ENCODE measurements around the gene CEP85.

- no peak for TF ChIP-seq POLR2A (IDR thresholded peaks at IDR 0.05; ENCODE audit: low read depth, low read length)
- TF ChIP-seq POLR2AphosphoS5 (IDR thresholded peaks at IDR 0.05; ENCODE audit: low read depth, low read length): no peak
Observed at GRCh38 chr1:26184883-26185282, 49.1 kb upstream of the CEP85 start.

Data from GM12892 (cell line).